RWPE2 (cell line): ENCODE results near the gene KRTAP17-1.

Experiments used
- ATAC-seq: fragments of 200-7000 bp; cut with Tn5 transposase; 3 replicates; pipeline ENCODE4 v1.9.1; 2021; ENCODE audit warnings: low read depth
- DNase-seq: peaks from one replicate; pipeline ENCODE4 v3.0.0-alpha.2; 2020; ENCODE audit warnings: low spot score
- H3K27ac ChIP-seq: fragments of 450-650 bp; 2 replicates; pipeline ENCODE4 v1.5.1; 2017; ENCODE audit warnings: mild to moderate bottlenecking; ENCODE audit not compliant: poor library complexity, severe bottlenecking
- H3K27me3 ChIP-seq: fragments of 250-450 bp; sonication (Bioruptor Pico); 2 replicates; pipeline ENCODE4 v1.5.1; 2021; ENCODE audit warnings: mild to moderate bottlenecking, moderate library complexity; ENCODE audit not compliant: insufficient read depth, poor library complexity, severe bottlenecking
- H3K36me3 ChIP-seq: fragments of 250-450 bp; sonication (Bioruptor Pico); 2 replicates; pipeline ENCODE4 v1.5.1; 2020; ENCODE audit warnings: low read depth, mild to moderate bottlenecking, moderate library complexity
- H3K4me1 ChIP-seq: fragments of 250-450 bp; sonication (Bioruptor Pico); 2 replicates; pipeline ENCODE4 v1.5.1; 2021; ENCODE audit warnings: mild to moderate bottlenecking, moderate library complexity; ENCODE audit not compliant: insufficient read depth, poor library complexity, severe bottlenecking
- H3K4me3 ChIP-seq: fragments of 250-450 bp; sonication (Bioruptor Pico); 2 replicates; pipeline ENCODE4 v1.5.1; 2021; ENCODE audit warnings: mild to moderate bottlenecking, moderate library complexity; ENCODE audit not compliant: severe bottlenecking
- H3K9me3 ChIP-seq: fragments of 250-450 bp; sonication (Bioruptor Pico); 2 replicates; pipeline ENCODE4 v1.5.1; 2021; ENCODE audit warnings: mild to moderate bottlenecking, moderate library complexity; ENCODE audit not compliant: severe bottlenecking
- TF ChIP-seq, protein P1 (sequence below): fragments of 450-650 bp; IDR thresholded peaks from one replicate; pipeline ENCODE4 v1.5.1; 2017; ENCODE audit warnings: mild to moderate bottlenecking, moderate library complexity; ENCODE audit not compliant: poor library complexity, severe bottlenecking

The KRTAP17-1 gene

DNA sequence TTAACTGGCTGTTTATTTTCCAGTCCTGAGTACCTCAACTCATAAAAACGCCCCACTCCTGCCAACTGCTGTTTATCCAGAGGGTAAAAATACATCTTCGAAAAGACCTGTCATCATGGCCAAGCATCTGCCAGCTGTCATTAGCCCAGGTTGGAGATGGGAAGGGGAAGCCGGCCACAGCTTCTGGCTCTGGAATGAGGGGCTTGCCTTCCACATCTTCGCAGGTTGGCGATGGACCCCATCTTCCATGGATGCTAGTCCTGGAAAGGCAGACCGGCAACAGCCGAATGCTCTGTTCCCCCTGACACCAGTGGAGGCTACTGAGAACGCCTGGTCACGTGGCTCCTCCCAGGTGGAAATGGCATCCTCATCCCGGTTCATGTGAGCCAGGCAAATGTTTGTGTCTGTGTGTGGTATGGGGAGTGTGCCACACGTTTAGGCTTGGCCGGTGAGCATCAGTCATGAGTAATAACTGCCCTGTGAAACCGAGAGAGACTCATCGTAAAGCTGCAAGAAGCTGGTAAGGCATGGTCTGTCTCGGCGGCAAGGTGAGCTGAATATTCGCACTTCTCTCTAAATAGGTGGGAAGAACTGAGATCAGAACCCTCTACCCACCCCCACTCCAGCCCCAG is 420 bp upstream of the KRTAP17-1 start:
- Histone ChIP-seq H3K27ac (no peak overlapping the region), H3K9me3 (peaks cover 6% of the 10 kb centered on the region), H3K4me1 (peaks cover 4% of the 10 kb centered on the region)

DNA sequence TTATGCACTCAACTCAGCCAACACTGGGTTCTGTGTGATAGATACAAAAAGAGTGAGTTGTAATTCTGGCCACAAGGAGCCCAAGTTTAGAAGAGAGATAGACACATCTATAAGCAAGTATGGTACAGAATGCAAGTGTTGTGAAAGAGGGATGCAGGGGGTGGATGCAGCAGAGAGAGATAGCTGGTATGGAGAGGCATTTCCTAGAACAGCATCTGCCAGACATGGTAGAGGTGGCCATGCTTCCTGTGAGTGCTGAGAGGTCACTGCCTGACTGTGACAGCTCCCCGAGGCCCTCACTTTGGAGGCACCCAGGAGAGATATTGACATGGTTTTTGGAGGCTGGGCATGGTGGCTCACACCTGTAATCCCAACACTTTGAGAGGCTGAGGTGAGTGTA is 4.4 kb downstream of the KRTAP17-1 start:
- Histone ChIP-seq H3K27ac (no peak overlapping the region), H3K27me3 (no peaks in the 10 kb centered on the region), H3K9me3 (no peaks in the 10 kb centered on the region), H3K4me3 (no peak overlapping the region), H3K36me3 (no peaks in the 10 kb centered on the region), H3K4me1 (no peaks in the 10 kb centered on the region)
- ATAC-seq (no peak), DNase-seq (no peak)
- TF ChIP-seq, protein P1, sequence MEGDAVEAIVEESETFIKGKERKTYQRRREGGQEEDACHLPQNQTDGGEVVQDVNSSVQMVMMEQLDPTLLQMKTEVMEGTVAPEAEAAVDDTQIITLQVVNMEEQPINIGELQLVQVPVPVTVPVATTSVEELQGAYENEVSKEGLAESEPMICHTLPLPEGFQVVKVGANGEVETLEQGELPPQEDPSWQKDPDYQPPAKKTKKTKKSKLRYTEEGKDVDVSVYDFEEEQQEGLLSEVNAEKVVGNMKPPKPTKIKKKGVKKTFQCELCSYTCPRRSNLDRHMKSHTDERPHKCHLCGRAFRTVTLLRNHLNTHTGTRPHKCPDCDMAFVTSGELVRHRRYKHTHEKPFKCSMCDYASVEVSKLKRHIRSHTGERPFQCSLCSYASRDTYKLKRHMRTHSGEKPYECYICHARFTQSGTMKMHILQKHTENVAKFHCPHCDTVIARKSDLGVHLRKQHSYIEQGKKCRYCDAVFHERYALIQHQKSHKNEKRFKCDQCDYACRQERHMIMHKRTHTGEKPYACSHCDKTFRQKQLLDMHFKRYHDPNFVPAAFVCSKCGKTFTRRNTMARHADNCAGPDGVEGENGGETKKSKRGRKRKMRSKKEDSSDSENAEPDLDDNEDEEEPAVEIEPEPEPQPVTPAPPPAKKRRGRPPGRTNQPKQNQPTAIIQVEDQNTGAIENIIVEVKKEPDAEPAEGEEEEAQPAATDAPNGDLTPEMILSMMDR: no peak

More for the DNA sequence above, 420 bp upstream of the KRTAP17-1 start:
- Histone ChIP-seq H3K27me3 (no peaks in the 10 kb centered on the region), H3K4me3 (no peak overlapping the region), H3K36me3 (no peaks in the 10 kb centered on the region)
- DNase-seq (no peak), ATAC-seq (no peak)
- TF ChIP-seq, protein P1: no peak

DNA sequence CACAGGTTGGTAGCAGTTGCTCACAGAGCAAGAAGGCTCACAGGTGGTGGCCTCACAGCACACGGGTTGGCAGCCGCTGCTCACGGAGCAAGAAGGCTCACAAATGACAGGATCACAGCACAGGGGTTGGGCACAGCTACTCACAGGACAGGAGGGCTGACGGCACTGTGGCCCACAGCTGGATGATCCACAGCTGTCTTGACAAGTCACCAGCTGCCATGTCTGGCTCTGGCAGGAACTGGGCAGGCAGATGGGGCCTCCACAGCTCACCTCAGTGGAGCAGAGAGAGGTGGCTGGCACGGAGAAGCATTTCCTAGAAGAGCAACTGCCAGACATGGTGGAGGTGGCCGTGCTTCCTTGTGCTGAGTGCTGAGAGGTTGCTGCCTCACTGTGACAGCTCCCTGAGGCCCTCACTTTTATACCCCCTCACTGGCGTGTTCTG is 6.6 kb downstream of the KRTAP17-1 start, which contains the start of gene KRTAP16-1:
KRTAP16-1 (minus strand) TSS at position 392 of the 442 bp plus-strand sequence; CDS start at position 336, 56 bp downstream.
- ATAC-seq (no peak), DNase-seq (no peak)
- Histone ChIP-seq H3K27ac (no peak within 1 kb of the TSS), H3K4me1 (no peaks in the 10 kb centered on the region), H3K9me3 (no peaks in the 10 kb centered on the region), H3K4me3 (no peak within 1 kb of the TSS), H3K27me3 (no peaks in the 10 kb centered on the region), H3K36me3 (no peaks in the 10 kb centered on the region)
- TF ChIP-seq, protein P1: no peak

DNA sequence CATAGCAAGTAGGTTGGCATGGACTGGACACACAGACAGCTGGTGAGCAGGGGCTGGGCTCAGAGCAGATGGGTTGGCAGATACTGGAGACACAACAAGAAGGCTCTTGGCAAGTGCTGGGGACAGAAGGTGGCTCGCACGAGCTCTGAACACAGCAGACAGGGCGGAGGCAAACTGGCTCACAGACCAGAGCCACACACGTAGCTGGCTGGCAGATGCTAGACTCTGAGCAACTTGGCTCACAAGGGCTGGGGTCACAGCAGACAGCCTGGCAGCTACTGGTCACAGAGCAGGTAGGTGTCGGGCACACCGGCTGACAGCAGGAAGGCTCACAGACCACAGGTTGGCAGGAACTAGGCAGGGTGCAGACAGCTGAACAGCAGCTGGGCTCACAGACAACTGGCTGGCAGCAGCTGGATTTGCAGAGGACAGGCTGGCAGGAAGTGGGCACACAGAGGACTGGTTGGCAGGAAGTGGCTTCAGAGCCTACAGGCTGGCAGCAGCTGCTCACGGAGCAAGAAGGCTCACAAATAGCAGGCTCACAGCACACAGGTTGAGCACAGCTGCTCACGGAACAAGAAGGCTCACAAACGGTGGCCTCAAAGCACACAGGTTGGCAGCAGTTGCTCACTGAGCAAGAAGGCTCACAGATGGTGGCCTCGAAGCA is 7.1 kb downstream of the KRTAP17-1 start:
- no peak for ATAC-seq
- H3K9me3 ChIP-seq: no peaks in the 10 kb centered on the region
- no peaks in the 10 kb centered on the region for H3K36me3 ChIP-seq
- H3K27me3 ChIP-seq: no peaks in the 10 kb centered on the region
- no peak for DNase-seq
- TF ChIP-seq, protein P1: no peak
- no peaks in the 10 kb centered on the region for H3K4me1 ChIP-seq
- H3K4me3 ChIP-seq: no peak overlapping the region
- H3K27ac ChIP-seq: no peak overlapping the region

GRCh38 chr17:41307647-41308046 is 7.9 kb downstream of the KRTAP17-1 start:
- no peak for ATAC-seq
- no peak for DNase-seq
- H3K4me3 ChIP-seq: no peak overlapping the region
- TF ChIP-seq, protein P1: no peak
- no peaks in the 10 kb centered on the region for H3K27me3 ChIP-seq
- no peaks in the 10 kb centered on the region for H3K4me1 ChIP-seq
- no peak overlapping the region for H3K27ac ChIP-seq
- no peaks in the 10 kb centered on the region for H3K9me3 ChIP-seq
- H3K36me3 ChIP-seq: no peaks in the 10 kb centered on the region
